HG02798 (cell line): ENCODE data around the gene PTBP1.
"Not testable (repeated sequence)": the region's sequence is repeated elsewhere in the genome, so short reads cannot be mapped to it uniquely, and the experiment has no call there.

Source experiments
- ATAC-seq: cut with Tn5 transposase; IDR thresholded peaks from one replicate; pipeline ENCODE4 v1.9.1; 2021; ENCODE audit warnings: mild to moderate bottlenecking; ENCODE audit not compliant: unreplicated experiment, poor library complexity

The PTBP1 gene

GRCh38 chr19:807627-808422 lies 10.6 kb downstream of the PTBP1 start:
- no peak for ATAC-seq

GRCh38 chr19:808423-808775 lies 11.1 kb downstream of the PTBP1 start:
- no peak for ATAC-seq

- no peak for ATAC-seq
These were observed 13.0 kb downstream of the PTBP1 start for GRCh38 chr19:810077-810855.

- no peak for ATAC-seq
These were observed 13.7 kb downstream of the PTBP1 start for GRCh38 chr19:810883-811489.

- ATAC-seq: no peak
These were observed 14.3 kb downstream of the PTBP1 start for GRCh38 chr19:811506-812048.

GRCh38 chr19:812049-812746 lies 14.9 kb downstream of the PTBP1 start:
- no peak for ATAC-seq

GRCh38 chr19:812747-813218 lies 15.5 kb downstream of the PTBP1 start:
- ATAC-seq: no peak

- no peak for ATAC-seq
These were observed 16.2 kb downstream of the PTBP1 start for GRCh38 chr19:813219-814151.

GRCh38 chr19:814152-815078 lies 17.2 kb downstream of the PTBP1 start:
- no peak for ATAC-seq

- no peak for ATAC-seq
These were observed 18.0 kb downstream of the PTBP1 start for GRCh38 chr19:815079-815774.

- no peak for ATAC-seq
These were observed 18.7 kb downstream of the PTBP1 start for GRCh38 chr19:815775-816499.

- ATAC-seq: no peak
These were observed 19.2 kb downstream of the PTBP1 start for GRCh38 chr19:816500-816857.

- ATAC-seq: not testable (repeated sequence)
These were observed 23.0 kb downstream of the PTBP1 start for GRCh38 chr19:820212-820611.

- ATAC-seq: no peak
These were observed 24.1 kb downstream of the PTBP1 start for GRCh38 chr19:821231-821824.

- no peak for ATAC-seq
These were observed 24.7 kb downstream of the PTBP1 start, which contains the start of gene PLPPR3 for GRCh38 chr19:821825-822503. Gene PLPPR3 (minus strand): TSS chr19:821955. CDS start chr19:821559, 396 bp downstream.

GRCh38 chr19:823565-824121 lies 26.4 kb downstream of the PTBP1 start:
- ATAC-seq: no peak
